Measurements from ENCODE around the gene ACSF2. TPM values are rescaled to one million over a fixed set of nuclear protein-coding genes. Genes with fewer than 3 reads are reported as not detected.
A peak's percentile ranks its signal among the peaks of the same experiment; 100 is the strongest.

ACSF2 gene
- total RNA-seq, 1 experiment from 2014 or later, result 161 TPM

DNA sequence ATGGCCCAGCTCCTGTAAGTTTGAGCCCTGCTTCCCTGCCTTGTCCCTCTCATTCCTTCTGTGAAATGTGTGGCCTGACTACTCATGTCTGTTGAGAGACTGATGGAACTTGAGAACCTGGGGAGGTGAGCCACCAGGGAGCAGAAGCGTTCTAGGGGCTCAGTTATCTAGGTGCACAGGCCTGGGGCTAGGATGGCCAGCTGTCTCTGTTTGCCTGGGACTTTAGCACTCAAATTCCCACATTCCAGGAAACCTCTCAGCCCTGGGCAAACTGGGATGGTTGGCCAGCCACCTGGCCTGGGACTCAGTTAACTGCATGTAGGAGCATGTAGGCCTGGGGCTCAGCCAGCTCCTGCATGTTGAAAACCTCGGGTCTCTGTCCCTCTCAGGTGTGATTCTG, 97.2 kb downstream of the ACSF2 start:
- Mint-ChIP-seq H3K36me3 (ENCODE audit: insufficient read depth, unreplicated experiment) (no peaks in the 10 kb centered on the region), H3K4me3 (ENCODE audit: unreplicated experiment) (no peak overlapping the region), H3K4me1 (ENCODE audit: low read depth, unreplicated experiment) (peaks cover 26% of the 10 kb centered on the region), H3K9me3 (ENCODE audit: unreplicated experiment) (no peaks in the 10 kb centered on the region), H3K27me3 (ENCODE audit: insufficient read depth, unreplicated experiment) (no peaks in the 10 kb centered on the region), H3K27ac (ENCODE audit: unreplicated experiment) (peak overlapping the region; percentile 17)
- no TSS peak for BruUV-seq (replicated peaks)
- intact Hi-C loops (cut with micrococcal nuclease; ENCODE audit: unreplicated experiment), result loop anchor here (1.0 kb wide), 1 partner anchor 20 kb away; no protein-coding TSS in a partner anchor
- POLR2A ChIA-PET, result interaction anchor here (0.5 to 1.5 kb wide), 2 partner anchors 19 to 55 kb away, joined by 5 to 6 read pairs; partner anchors contain the start of gene CHAD
- H3K9me3 ChIP-seq, result no peaks in the 10 kb centered on the region
- CTCF ChIA-PET, result interaction anchor here (0.7 to 2.2 kb wide), 11 partner anchors 9 to 172 kb away, joined by 3 to 13 read pairs (median 4); partner anchors contain the start of gene EPN3
- DNase-seq, result peak; percentile 88 to 94
- H3K36me3 ChIP-seq (ENCODE audit: control insufficient read depth, insufficient read depth, low read length), result no peaks in the 10 kb centered on the region
- H3K4me3 ChIP-seq (ENCODE audit: low read depth, low read length), result no peak overlapping the region
- TF ChIP-seq, protein P1, sequence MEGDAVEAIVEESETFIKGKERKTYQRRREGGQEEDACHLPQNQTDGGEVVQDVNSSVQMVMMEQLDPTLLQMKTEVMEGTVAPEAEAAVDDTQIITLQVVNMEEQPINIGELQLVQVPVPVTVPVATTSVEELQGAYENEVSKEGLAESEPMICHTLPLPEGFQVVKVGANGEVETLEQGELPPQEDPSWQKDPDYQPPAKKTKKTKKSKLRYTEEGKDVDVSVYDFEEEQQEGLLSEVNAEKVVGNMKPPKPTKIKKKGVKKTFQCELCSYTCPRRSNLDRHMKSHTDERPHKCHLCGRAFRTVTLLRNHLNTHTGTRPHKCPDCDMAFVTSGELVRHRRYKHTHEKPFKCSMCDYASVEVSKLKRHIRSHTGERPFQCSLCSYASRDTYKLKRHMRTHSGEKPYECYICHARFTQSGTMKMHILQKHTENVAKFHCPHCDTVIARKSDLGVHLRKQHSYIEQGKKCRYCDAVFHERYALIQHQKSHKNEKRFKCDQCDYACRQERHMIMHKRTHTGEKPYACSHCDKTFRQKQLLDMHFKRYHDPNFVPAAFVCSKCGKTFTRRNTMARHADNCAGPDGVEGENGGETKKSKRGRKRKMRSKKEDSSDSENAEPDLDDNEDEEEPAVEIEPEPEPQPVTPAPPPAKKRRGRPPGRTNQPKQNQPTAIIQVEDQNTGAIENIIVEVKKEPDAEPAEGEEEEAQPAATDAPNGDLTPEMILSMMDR (IDR thresholded peaks at IDR 0.05; ENCODE audit: insufficient read depth in 1 of 2, low read depth in 1 of 2, low read length in 1 of 2, severe bottlenecking in 1 of 2, unreplicated experiment in 1 of 2), result peak in 1 of 2 experiments; percentile 60
- H3K4me1 ChIP-seq, result peaks cover 23% of the 10 kb centered on the region
- no peaks in the 10 kb centered on the region for H3K27me3 ChIP-seq (replicated peaks; ENCODE audit: control insufficient read depth, insufficient read depth, low read length)

Other genes with a start within 250 kb of the ACSF2 start
- 23.4 and 27.3 TPM in 2 replicates for gene COL1A1, start 224.6 kb upstream of the ACSF2 start, total RNA-seq (2022)
- gene TMEM92, start 151.8 kb upstream of the ACSF2 start, total RNA-seq (2022), result 14.6 and 14.8 TPM in 2 replicates
- gene XYLT2, start 80.1 kb upstream of the ACSF2 start, total RNA-seq (2022), result 72.9 and 75.8 TPM in 2 replicates
- 196 and 203 TPM in 2 replicates for gene MRPL27, start 53.0 kb upstream of the ACSF2 start, total RNA-seq (2022)
- gene EME1, start 53.0 kb upstream of the ACSF2 start, total RNA-seq (2022), result 43.5 and 48.5 TPM in 2 replicates
- 324 and 336 TPM in 2 replicates for gene LRRC59, start 28.7 kb upstream of the ACSF2 start, total RNA-seq (2022)
- not detected in 2 replicates for gene CHAD, start 42.7 kb downstream of the ACSF2 start, total RNA-seq (2022)
- 85.3 and 93.9 TPM in 2 replicates for gene RSAD1, start 52.6 kb downstream of the ACSF2 start, total RNA-seq (2022)
- 1.3 and 2.7 TPM in 2 replicates for gene MYCBPAP, start 82.2 kb downstream of the ACSF2 start, total RNA-seq (2022)
- 49.4 and 53.2 TPM in 2 replicates for gene EPN3, start 106.5 kb downstream of the ACSF2 start, total RNA-seq (2022)
- gene SPATA20, start 121.0 kb downstream of the ACSF2 start, total RNA-seq (2022), result 149 and 176 TPM in 2 replicates
- 1.4 and 1.6 TPM in 2 replicates for gene CACNA1G, start 134.5 kb downstream of the ACSF2 start, total RNA-seq (2022)
- 39.3 and 45.6 TPM in 2 replicates for gene ABCC3, start 208.7 kb downstream of the ACSF2 start, total RNA-seq (2022)